ENCODE data around the gene DCK. TPM values are rescaled to one million over a fixed set of nuclear protein-coding genes. Genes with fewer than 3 reads are reported as not detected.
"Not testable (repeated sequence)": the region's sequence is repeated elsewhere in the genome, so short reads cannot be mapped to it uniquely, and the experiment has no call there.

Gene DCK
- total and polyA plus RNA-seq, 2 experiments from 2014 or later: 11.9 to 19.7 TPM

DNA sequence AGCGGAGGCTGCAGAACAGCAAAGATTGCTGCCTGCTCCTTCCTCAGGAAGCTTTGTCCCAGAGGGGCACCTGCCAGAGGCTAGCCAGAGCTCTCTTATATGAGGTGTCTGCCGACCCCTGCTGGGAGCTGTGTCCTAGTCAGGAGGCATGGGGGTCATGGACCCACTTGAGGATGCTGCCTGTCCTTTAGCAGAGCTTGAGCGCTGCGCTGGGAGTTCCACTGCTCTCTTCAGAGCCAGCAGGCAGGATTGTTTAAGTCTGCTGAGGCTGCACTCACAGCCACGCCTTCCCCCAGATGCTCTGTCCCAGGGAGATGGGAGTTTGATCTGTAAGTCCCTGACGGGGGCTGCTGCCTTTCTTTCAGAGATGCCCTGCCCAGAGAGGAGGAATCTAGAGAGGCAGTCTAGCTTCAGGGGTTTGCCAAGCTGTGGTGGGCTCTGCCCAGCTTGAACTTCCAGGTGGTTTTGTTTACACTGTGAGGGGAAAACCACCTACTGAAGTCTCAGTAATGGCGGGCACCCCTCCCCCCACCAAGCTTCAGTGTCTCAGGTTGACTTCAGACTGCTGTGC, 10.9 kb downstream of the DCK start:
- no peak for DNase-seq (ENCODE audit: low spot score)
- no peaks in the 10 kb centered on the region for H3K9me2 ChIP-seq (replicated peaks; ENCODE audit: insufficient read depth)

GRCh38 chr4:71005025-71005424, 11.6 kb downstream of the DCK start:
- peaks cover 24% of the 10 kb centered on the region for H3K79me2 ChIP-seq
- WGBS (ENCODE audit: low lambda C conversion rate, missing lambda C conversion rate): 99% methylated on average over 4 of the region's 6 CpGs
- not testable (repeated sequence) for H3K9me2 ChIP-seq (replicated peaks; ENCODE audit: insufficient read depth); DNase-seq (ENCODE audit: low spot score); H3K27ac ChIP-seq; H4K20me1 ChIP-seq (ENCODE audit: insufficient read depth, poor library complexity, severe bottlenecking); H3K27me3 ChIP-seq; H3K9me3 ChIP-seq (ENCODE audit: low read depth); H3K4me3 ChIP-seq; H3K4me2 ChIP-seq; H3K36me3 ChIP-seq (replicated peaks; ENCODE audit: insufficient read depth, low read depth); H2AFZ ChIP-seq; H3K4me1 ChIP-seq (ENCODE audit: insufficient read depth)

More for the DNA sequence above, 10.9 kb downstream of the DCK start:
- Histone ChIP-seq H3K4me3 (no peak overlapping the region), H3K4me1 (ENCODE audit: insufficient read depth) (no peaks in the 10 kb centered on the region), H3K36me3 (replicated peaks; ENCODE audit: insufficient read depth, low read depth) (no peaks in the 10 kb centered on the region), H4K20me1 (ENCODE audit: insufficient read depth, poor library complexity, severe bottlenecking) (no peaks in the 10 kb centered on the region), H3K9me3 (ENCODE audit: low read depth) (no peaks in the 10 kb centered on the region), H3K79me2 (peaks cover 29% of the 10 kb centered on the region), H3K27ac (no peak overlapping the region), H2AFZ (no peak overlapping the region), H3K27me3 (no peaks in the 10 kb centered on the region), H3K4me2 (no peak overlapping the region)
- TF ChIP-seq EZH2phosphoT487 (IDR thresholded peaks at IDR 0.05; ENCODE audit: low read depth, severe bottlenecking, unreplicated experiment): no peak
- TF ChIP-seq, protein P1, sequence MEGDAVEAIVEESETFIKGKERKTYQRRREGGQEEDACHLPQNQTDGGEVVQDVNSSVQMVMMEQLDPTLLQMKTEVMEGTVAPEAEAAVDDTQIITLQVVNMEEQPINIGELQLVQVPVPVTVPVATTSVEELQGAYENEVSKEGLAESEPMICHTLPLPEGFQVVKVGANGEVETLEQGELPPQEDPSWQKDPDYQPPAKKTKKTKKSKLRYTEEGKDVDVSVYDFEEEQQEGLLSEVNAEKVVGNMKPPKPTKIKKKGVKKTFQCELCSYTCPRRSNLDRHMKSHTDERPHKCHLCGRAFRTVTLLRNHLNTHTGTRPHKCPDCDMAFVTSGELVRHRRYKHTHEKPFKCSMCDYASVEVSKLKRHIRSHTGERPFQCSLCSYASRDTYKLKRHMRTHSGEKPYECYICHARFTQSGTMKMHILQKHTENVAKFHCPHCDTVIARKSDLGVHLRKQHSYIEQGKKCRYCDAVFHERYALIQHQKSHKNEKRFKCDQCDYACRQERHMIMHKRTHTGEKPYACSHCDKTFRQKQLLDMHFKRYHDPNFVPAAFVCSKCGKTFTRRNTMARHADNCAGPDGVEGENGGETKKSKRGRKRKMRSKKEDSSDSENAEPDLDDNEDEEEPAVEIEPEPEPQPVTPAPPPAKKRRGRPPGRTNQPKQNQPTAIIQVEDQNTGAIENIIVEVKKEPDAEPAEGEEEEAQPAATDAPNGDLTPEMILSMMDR (IDR thresholded peaks at IDR 0.05; ENCODE audit: poor library complexity): no peak
- no peak for TF ChIP-seq EZH2 (IDR thresholded peaks at IDR 0.05; ENCODE audit: borderline replicate concordance)
- 76% methylated on average over 7 of the region's 7 CpGs for WGBS (ENCODE audit: low lambda C conversion rate, missing lambda C conversion rate)

DNA sequence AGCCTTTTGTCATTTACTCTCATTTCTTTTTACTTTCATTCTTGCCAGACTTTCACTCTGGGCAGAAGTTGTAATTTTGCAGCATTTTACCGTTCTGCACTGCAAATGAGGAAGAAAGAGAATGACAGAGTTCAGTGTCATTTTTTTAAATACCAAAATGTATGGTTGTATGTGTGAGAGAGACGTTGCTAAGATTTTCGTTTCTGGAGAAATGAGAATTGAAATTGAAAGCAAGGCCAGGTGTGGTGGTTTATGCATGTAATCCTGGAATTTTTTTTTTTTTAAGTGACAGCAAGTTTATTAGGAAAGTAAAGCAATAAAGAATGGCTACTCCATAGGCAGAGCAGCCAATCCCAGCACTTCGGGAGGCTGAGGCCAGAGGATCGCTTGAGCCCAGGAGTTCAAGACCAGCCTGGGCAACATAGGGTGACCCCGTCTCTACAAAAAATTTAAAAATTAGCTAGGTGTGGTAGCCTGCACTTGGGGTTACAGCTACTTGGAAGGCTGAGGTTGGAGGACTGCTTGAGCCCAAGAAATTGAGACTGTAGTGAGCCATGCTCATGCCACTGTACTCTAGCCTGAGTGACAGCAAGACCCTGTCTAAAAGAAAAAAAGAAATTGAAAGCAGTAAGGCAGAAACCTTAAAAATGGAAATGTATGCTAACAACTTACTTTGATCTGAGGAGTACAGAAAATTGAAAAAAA, 12.9 kb downstream of the DCK start:
- Histone ChIP-seq H3K79me2 (peaks cover 16% of the 10 kb centered on the region), H3K4me1 (ENCODE audit: insufficient read depth) (no peaks in the 10 kb centered on the region), H3K4me3 (no peak overlapping the region), H2AFZ (no peak overlapping the region), H3K9me3 (ENCODE audit: low read depth) (no peaks in the 10 kb centered on the region), H3K36me3 (replicated peaks; ENCODE audit: insufficient read depth, low read depth) (no peaks in the 10 kb centered on the region), H3K27ac (no peak overlapping the region), H3K9me2 (replicated peaks; ENCODE audit: insufficient read depth) (no peaks in the 10 kb centered on the region), H4K20me1 (ENCODE audit: insufficient read depth, poor library complexity, severe bottlenecking) (no peaks in the 10 kb centered on the region), H3K4me2 (no peak overlapping the region), H3K27me3 (no peaks in the 10 kb centered on the region)
- WGBS (ENCODE audit: low lambda C conversion rate, missing lambda C conversion rate): over 99% methylated on average over 6 of the region's 6 CpGs
- no peak for DNase-seq (ENCODE audit: low spot score)
- TF ChIP-seq, protein P1 (IDR thresholded peaks at IDR 0.05; ENCODE audit: poor library complexity): no peak
- TF ChIP-seq EZH2 (IDR thresholded peaks at IDR 0.05; ENCODE audit: borderline replicate concordance): no peak
- no peak for TF ChIP-seq EZH2phosphoT487 (IDR thresholded peaks at IDR 0.05; ENCODE audit: low read depth, severe bottlenecking, unreplicated experiment)

GRCh38 chr4:71008196-71008595, 14.7 kb downstream of the DCK start:
- H3K4me2 ChIP-seq: no peak overlapping the region
- 98% methylated on average over 2 of the region's 2 CpGs for WGBS (ENCODE audit: low lambda C conversion rate, missing lambda C conversion rate)

More at GRCh38 chr4:71008196-71008595, 14.7 kb downstream of the DCK start:
- H3K79me2 ChIP-seq: peaks cover 14% of the 10 kb centered on the region
- H2AFZ ChIP-seq: no peak overlapping the region
- no peaks in the 10 kb centered on the region for H3K36me3 ChIP-seq (replicated peaks; ENCODE audit: insufficient read depth, low read depth)
- no peak overlapping the region for H3K4me3 ChIP-seq
- no peak overlapping the region for H3K27ac ChIP-seq
- no peak for TF ChIP-seq EZH2phosphoT487 (IDR thresholded peaks at IDR 0.05; ENCODE audit: low read depth, severe bottlenecking, unreplicated experiment)
- no peak for TF ChIP-seq EZH2 (IDR thresholded peaks at IDR 0.05; ENCODE audit: borderline replicate concordance)
- TF ChIP-seq, protein P1 (IDR thresholded peaks at IDR 0.05; ENCODE audit: poor library complexity): no peak
- no peaks in the 10 kb centered on the region for H3K4me1 ChIP-seq (ENCODE audit: insufficient read depth)
- H3K9me3 ChIP-seq (ENCODE audit: low read depth): no peaks in the 10 kb centered on the region
- DNase-seq (ENCODE audit: low spot score): no peak
- H3K27me3 ChIP-seq: no peaks in the 10 kb centered on the region
- no peaks in the 10 kb centered on the region for H4K20me1 ChIP-seq (ENCODE audit: insufficient read depth, poor library complexity, severe bottlenecking)
- H3K9me2 ChIP-seq (replicated peaks; ENCODE audit: insufficient read depth): no peaks in the 10 kb centered on the region
